Measurements from ENCODE around the gene IGFBP1. TPM values are rescaled to one million over a fixed set of nuclear protein-coding genes. Genes with fewer than 3 reads are reported as not detected.

Gene IGFBP1
- total RNA-seq, 2 donors from 2014 or later, result 0.26 to 0.99 TPM

DNA sequence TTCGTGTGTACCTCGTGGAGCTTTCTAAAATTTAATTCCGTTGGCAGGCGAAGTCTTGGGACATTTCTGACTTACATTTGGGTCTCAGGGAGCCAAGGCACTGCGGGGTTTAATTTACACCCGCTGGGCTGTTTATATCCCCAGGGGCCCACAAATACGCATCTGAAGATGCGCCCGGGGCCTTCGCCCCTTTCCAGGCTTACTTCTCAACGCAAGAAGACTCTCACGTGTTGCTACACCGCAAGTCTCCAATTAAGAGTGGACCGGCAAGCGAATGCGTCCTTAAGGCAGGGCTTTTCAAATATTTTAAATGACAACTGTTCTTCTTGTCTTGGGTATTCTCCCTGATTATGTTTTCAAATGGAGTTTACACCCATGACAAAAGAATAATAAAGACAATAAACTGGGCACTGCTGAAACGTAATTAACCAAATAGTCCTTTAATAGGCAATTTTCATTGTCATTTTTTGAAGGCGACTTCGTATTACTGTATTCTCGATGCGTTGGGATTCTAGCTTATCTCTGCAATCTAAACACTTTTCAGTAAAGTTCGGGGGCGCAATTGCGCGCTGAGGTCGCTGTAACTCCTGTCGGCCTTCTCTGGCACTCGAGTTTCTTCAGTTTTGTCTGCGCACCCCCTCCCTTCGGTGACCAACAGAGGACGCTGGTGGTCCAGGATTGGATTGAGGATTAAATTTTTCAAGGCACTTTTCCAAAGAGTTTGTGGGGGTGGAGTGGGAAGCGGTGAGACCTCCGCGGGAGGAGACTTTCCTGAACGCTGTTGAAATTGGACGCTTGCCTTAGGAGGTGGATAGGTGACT is 33.6 kb downstream of the IGFBP1 start:
- peaks cover 0 to 5% of the 10 kb centered on the region in 2 donors for H3K27me3 ChIP-seq
- peak; percentile 39 to 58 (median 50) for DNase-seq
- 6 to 10% methylated on average over 36 of the region's 36 CpGs for WGBS, 2 donors
- H3K27ac ChIP-seq, result no peak overlapping the region
- H3K36me3 ChIP-seq (replicated peaks in 1 of 2; ENCODE audit: insufficient read depth in 1 of 2, low read depth in 2 of 2), result no peaks in the 10 kb centered on the region
- no peaks in the 10 kb centered on the region for H3K9me3 ChIP-seq
- ATAC-seq, result no peak
- intact Hi-C loops (cut with DNase I), result no loop called here
- TF ChIP-seq POLR2A (IDR thresholded peaks at IDR 0.05) (no peak), CTCF (IDR thresholded peaks at IDR 0.05) (peak; percentile 13 to 73 (median 58))
- peaks cover 53% of the 10 kb centered on the region for H3K4me1 ChIP-seq
- H3K4me3 ChIP-seq, result no peak overlapping the region

GRCh38 chr7:45922810-45923209 is 34.5 kb downstream of the IGFBP1 start:
- H3K27me3 ChIP-seq, result peaks cover 0 to 5% of the 10 kb centered on the region in 2 donors

DNA sequence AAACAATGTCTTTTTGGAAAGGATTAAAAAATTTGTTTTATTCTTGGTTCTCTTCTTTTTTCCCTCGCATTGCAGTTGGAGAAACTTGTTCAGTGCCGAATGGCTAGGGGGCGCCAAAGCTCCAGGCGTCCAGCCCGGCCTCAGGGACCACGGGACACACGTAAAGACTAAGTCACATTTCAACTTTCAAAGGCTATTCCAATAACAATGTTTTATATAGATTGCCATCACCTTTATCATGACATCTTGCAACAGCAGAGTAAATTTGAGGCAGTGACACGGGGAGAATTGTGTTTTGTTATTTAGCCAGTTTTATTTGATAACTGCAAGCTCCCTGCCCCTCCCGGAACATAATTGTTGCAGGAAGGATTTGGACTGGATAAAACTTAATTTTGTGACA is 35.0 kb downstream of the IGFBP1 start:
- H3K9me3 ChIP-seq, result no peaks in the 10 kb centered on the region
- peak; percentile 73 to 90 (median 81) for TF ChIP-seq CTCF (IDR thresholded peaks at IDR 0.05)
- no peak for TF ChIP-seq POLR2A (IDR thresholded peaks at IDR 0.05)
- H3K36me3 ChIP-seq (replicated peaks in 1 of 2; ENCODE audit: insufficient read depth in 1 of 2, low read depth in 2 of 2), result no peaks in the 10 kb centered on the region
- DNase-seq (peak; percentile 76 to 82 (median 79)), ATAC-seq (peak; percentile 47)
- intact Hi-C loops (cut with DNase I), result no loop called here
- no peak overlapping the region for H3K4me3 ChIP-seq
- H3K4me1 ChIP-seq, result peaks cover 49% of the 10 kb centered on the region
- peaks cover 0 to 5% of the 10 kb centered on the region in 2 donors for H3K27me3 ChIP-seq
- no peak overlapping the region for H3K27ac ChIP-seq
- 9 to 12% methylated on average over 9 of the region's 9 CpGs for WGBS, 2 donors

More at GRCh38 chr7:45922810-45923209, 34.5 kb downstream of the IGFBP1 start:
- no peak overlapping the region for H3K27ac ChIP-seq
- no peak overlapping the region for H3K4me3 ChIP-seq
- ATAC-seq (no peak), DNase-seq (no peak)
- no peaks in the 10 kb centered on the region for H3K36me3 ChIP-seq (replicated peaks in 1 of 2; ENCODE audit: insufficient read depth in 1 of 2, low read depth in 2 of 2)
- TF ChIP-seq CTCF (IDR thresholded peaks at IDR 0.05) (no peak), POLR2A (IDR thresholded peaks at IDR 0.05) (no peak)
- peaks cover 49% of the 10 kb centered on the region for H3K4me1 ChIP-seq
- intact Hi-C loops (cut with DNase I), result no loop called here
- no peaks in the 10 kb centered on the region for H3K9me3 ChIP-seq
- 5 to 10% methylated on average over 11 of the region's 11 CpGs for WGBS, 2 donors

- ATAC-seq (no peak), DNase-seq (no peak)
- intact Hi-C loops (cut with DNase I), result no loop called here
- no peaks in the 10 kb centered on the region for H3K9me3 ChIP-seq
- no peak overlapping the region for H3K4me3 ChIP-seq
- no peak overlapping the region for H3K27ac ChIP-seq
- H3K4me1 ChIP-seq, result peaks cover 49% of the 10 kb centered on the region
- H3K36me3 ChIP-seq (replicated peaks in 1 of 2; ENCODE audit: insufficient read depth in 1 of 2, low read depth in 2 of 2), result no peaks in the 10 kb centered on the region
- TF ChIP-seq CTCF (IDR thresholded peaks at IDR 0.05) (no peak), POLR2A (IDR thresholded peaks at IDR 0.05) (no peak)
- H3K27me3 ChIP-seq, result peaks cover 0 to 5% of the 10 kb centered on the region in 2 donors
- WGBS, 2 donors, result 61 to 67% methylated on average over 6 of the region's 6 CpGs
These were observed 35.5 kb downstream of the IGFBP1 start for GRCh38 chr7:45923818-45924217.
